HCT116 (cell line): Measurements from ENCODE around the gene GPR37. TPM values are rescaled to one million over a fixed set of nuclear protein-coding genes. Genes with fewer than 3 reads are reported as not detected.

Source experiments
- ATAC-seq: fragments of 200-7000 bp; cut with Tn5 transposase; 2 replicates; pipeline ENCODE4 v1.9.1; 2020; ENCODE audit warnings: mild to moderate bottlenecking, moderate library complexity
- Bru-seq: library from RNA; stranded (reverse); fragments of 400-500 nt; gene quantifications from one replicate; lab custom pipeline; 2021; lab: Mats Ljungman, UMichigan
- BruChase-seq, 2 experiments: library from RNA; stranded (reverse); fragments of 400-500 nt; gene quantifications; one replicate each; lab custom pipeline; 2021; lab: Mats Ljungman, UMichigan
- BruUV-seq: library from RNA; stranded (reverse); fragments of 400-500 nt; replicated peaks from 2 replicates; lab custom pipeline; 2021; lab: Mats Ljungman, UMichigan
- CTCF ChIA-PET: fragments of 300-600 bp; sonication (Branson Sonifier 250); formaldehyde crosslinking; loops from one replicate; lab custom pipeline; 2021; ENCODE audit warnings: antibody characterized with exemption; lab: Charles Lee
- POLR2A ChIA-PET: fragments of 300-600, 350-600 bp; sonication (Branson Sonifier 250); formaldehyde crosslinking; loops from one replicate; lab custom pipeline; 2021; ENCODE audit warnings: antibody characterized with exemption; lab: Charles Lee
- RAD21 ChIA-PET, 2 experiments: fragments of 300-600 bp; sonication (Branson Sonifier 250); formaldehyde crosslinking; loops; one replicate each; lab custom pipeline; 2023; ENCODE audit warnings: low total read pairs in 2 of 2; ENCODE audit not compliant: uncharacterized antibody in 2 of 2, unreplicated experiment in 2 of 2, low non-redundant PET in 1 of 2; lab: Charles Lee
- DNase-seq: peaks from one replicate; pipeline ENCODE4 v3.0.0-alpha.2; 2010; ENCODE audit warnings: low read depth, low spot score
- H2AFZ ChIP-seq: fragments of 200-600 bp; shearing (Covaris generic), sonication (generic); 2 replicates; pipeline ENCODE4 v1.6.1; 2017; ENCODE audit warnings: low read depth, mixed run types, mixed read lengths, antibody characterized with exemption, low read length; ENCODE audit not compliant: poor library complexity, severe bottlenecking
- H3K27ac ChIP-seq: 2 replicates; pipeline ENCODE4 v1.5.1; 2012; ENCODE audit warnings: low read depth, low read length
- H3K27me3 ChIP-seq: fragments of 200-600 bp; sonication (generic); 2 replicates; pipeline ENCODE4 v1.6.1; 2016; ENCODE audit warnings: mixed run types, low read length, mixed read lengths; ENCODE audit not compliant: insufficient read depth
- H3K36me3 ChIP-seq, 2 experiments: fragments of 200-500 bp in 1 of 2; fragments of 200-600 bp in 1 of 2; sonication (Bioruptor generic) in 1 of 2; sonication (generic) in 1 of 2; 2 replicates each; pipeline versions ENCODE4 v1.5.1 to v1.6.1; 2014 to 2016; ENCODE audit warnings: low read length in 2 of 2, inconsistent platforms in 1 of 2, mixed read lengths in 1 of 2, mixed run types in 1 of 2; ENCODE audit not compliant: insufficient read depth in 2 of 2, control insufficient read depth in 1 of 2
- H3K4me1 ChIP-seq, 2 experiments: fragments of 200-600 bp in 1 of 2; sonication (generic) in 1 of 2; 2 replicates each; pipeline versions ENCODE4 v1.5.1 to v1.6.1; 2012 to 2017; ENCODE audit warnings: low read length in 2 of 2, inconsistent platforms in 1 of 2, mild to moderate bottlenecking in 1 of 2, mixed read lengths in 1 of 2, mixed run types in 1 of 2, moderate library complexity in 1 of 2; ENCODE audit not compliant: insufficient read depth in 2 of 2, control insufficient read depth in 1 of 2
- H3K4me2 ChIP-seq: fragments of 200-600 bp; sonication (generic); 2 replicates; pipeline ENCODE4 v1.6.1; 2017; ENCODE audit warnings: mixed run types, low read length, mixed read lengths
- H3K4me3 ChIP-seq, 2 experiments: fragments of 200-600 bp in 1 of 2; sonication (generic) in 1 of 2; replicated peaks in 1 of 2; 2 replicates each; pipeline ENCODE4 v1.5.1; 2011 to 2016; ENCODE audit warnings: low read length in 2 of 2, control low read depth in 1 of 2, low read depth in 1 of 2, mild to moderate bottlenecking in 1 of 2, mixed read lengths in 1 of 2, mixed run types in 1 of 2
- H3K79me2 ChIP-seq: fragments of 200-600 bp; sonication (generic); 2 replicates; pipeline ENCODE4 v1.6.1; 2017; ENCODE audit warnings: mild to moderate bottlenecking, mixed run types, low read length, moderate library complexity, mixed read lengths; ENCODE audit not compliant: insufficient read depth
- H3K9ac ChIP-seq: fragments of 200-600 bp; sonication (generic); 2 replicates; pipeline ENCODE4 v1.6.1; 2016; ENCODE audit warnings: low read length, mixed read lengths
- H3K9me2 ChIP-seq: fragments of 200-600 bp; sonication (generic), shearing (Covaris generic); 2 replicates; pipeline ENCODE4 v1.6.1; 2017; ENCODE audit warnings: mixed run types, mild to moderate bottlenecking, moderate library complexity; ENCODE audit not compliant: insufficient read depth
- H3K9me3 ChIP-seq, 2 experiments: fragments of 200-500 bp in 1 of 2; fragments of 200-600 bp in 1 of 2; sonication (Bioruptor generic) in 1 of 2; sonication (generic) in 1 of 2; 2 replicates each; pipeline ENCODE4 v1.6.1; 2014 to 2017; ENCODE audit warnings: low read length in 2 of 2, mixed read lengths in 2 of 2, inconsistent platforms in 1 of 2, low read depth in 1 of 2, mild to moderate bottlenecking in 1 of 2, mixed run types in 1 of 2, moderate library complexity in 1 of 2; ENCODE audit not compliant: control insufficient read depth in 1 of 2, insufficient read depth in 1 of 2
- H4K20me1 ChIP-seq: fragments of 200-600 bp; sonication (generic), shearing (Covaris generic); 2 replicates; pipeline ENCODE4 v1.6.1; 2017; ENCODE audit warnings: mixed run types, mild to moderate bottlenecking, moderate library complexity; ENCODE audit not compliant: insufficient read depth
- EGR1 ChIP-seq: IDR thresholded peaks from 2 replicates; pipeline ENCODE4 v1.6.1; 2012; ENCODE audit warnings: low read depth
- EZH2 ChIP-seq: fragments of 200-600 bp; sonication (generic); IDR thresholded peaks from 2 replicates; pipeline ENCODE4 v1.6.1; 2017; ENCODE audit warnings: antibody characterized with exemption, mixed run types
- POLR2AphosphoS5 ChIP-seq: IDR thresholded peaks from 2 replicates; pipeline ENCODE4 v1.6.1; 2011; ENCODE audit warnings: mild to moderate bottlenecking, low read depth, low read length, moderate library complexity
- RAD21 ChIP-seq: IDR thresholded peaks from 2 replicates; pipeline ENCODE4 v1.6.1; 2012; ENCODE audit warnings: low read depth, mild to moderate bottlenecking
- SP1 ChIP-seq: IDR thresholded peaks from 2 replicates; pipeline ENCODE4 v1.6.1; 2012; ENCODE audit warnings: low read depth
- TCF7L2 ChIP-seq: IDR thresholded peaks from 2 replicates; pipeline ENCODE4 v1.7.0; 2011; ENCODE audit warnings: borderline replicate concordance, inconsistent platforms; ENCODE audit not compliant: insufficient read depth, insufficient read length; ENCODE audit errors: extremely low read depth
- intact Hi-C: fragments of 100-400 bp; cut with micrococcal nuclease; formaldehyde crosslinking; loops from 2 replicates; pipeline ENCODE4 v1.10.0; 2022
- long read RNA-seq: library from polyadenylated mRNA; unstranded; transcript quantifications from one replicate; pipeline ENCODE4 v2.0.0, GENCODE V29; 2021; ENCODE audit not compliant: unreplicated experiment
- polyA plus RNA-seq: library from polyadenylated mRNA; unstranded; fragments of >200 nt; gene quantifications from 2 replicates; pipeline ENCODE4 v1.2.1, GENCODE V29; 2012; ENCODE audit warnings: missing spikeins
- total RNA-seq: library from RNA; stranded (reverse); gene quantifications from one replicate; pipeline ENCODE4 v1.2.1, GENCODE V29; 2021; ENCODE audit not compliant: unreplicated experiment
- TF ChIP-seq, protein P1 (sequence below): IDR thresholded peaks from 2 replicates; pipeline ENCODE4 v1.6.1; 2012

Gene GPR37, protein sequence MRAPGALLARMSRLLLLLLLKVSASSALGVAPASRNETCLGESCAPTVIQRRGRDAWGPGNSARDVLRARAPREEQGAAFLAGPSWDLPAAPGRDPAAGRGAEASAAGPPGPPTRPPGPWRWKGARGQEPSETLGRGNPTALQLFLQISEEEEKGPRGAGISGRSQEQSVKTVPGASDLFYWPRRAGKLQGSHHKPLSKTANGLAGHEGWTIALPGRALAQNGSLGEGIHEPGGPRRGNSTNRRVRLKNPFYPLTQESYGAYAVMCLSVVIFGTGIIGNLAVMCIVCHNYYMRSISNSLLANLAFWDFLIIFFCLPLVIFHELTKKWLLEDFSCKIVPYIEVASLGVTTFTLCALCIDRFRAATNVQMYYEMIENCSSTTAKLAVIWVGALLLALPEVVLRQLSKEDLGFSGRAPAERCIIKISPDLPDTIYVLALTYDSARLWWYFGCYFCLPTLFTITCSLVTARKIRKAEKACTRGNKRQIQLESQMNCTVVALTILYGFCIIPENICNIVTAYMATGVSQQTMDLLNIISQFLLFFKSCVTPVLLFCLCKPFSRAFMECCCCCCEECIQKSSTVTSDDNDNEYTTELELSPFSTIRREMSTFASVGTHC
- total RNA-seq = 2.2 TPM
- 1.5 and 1.9 TPM in 2 replicates for polyA plus RNA-seq
- percentile 40 among the genes with signal in this experiment for Bru-seq, nascent RNA
- percentile 17 among the genes with signal in this experiment for BruChase-seq, experiment 1, labeled RNA remaining after a 6-hour chase
- percentile 46 among the genes with signal in this experiment for BruChase-seq, experiment 2, labeled RNA remaining after a 2-hour chase
- long read RNA-seq, transcript GPR37-201 (2 exons, 3,021 nt) = major isoform, 5 of 5 reads
- long read RNA-seq, partial matches to known transcripts = 0 of 5 reads
- long read RNA-seq, other reads (novel, unspliced or antisense) = 0 of 5 reads

- DNase-seq = peak; percentile 32
- ChIA-PET CTCF (interaction anchor here (0.8 to 2.1 kb wide), 5 partner anchors 19 to 613 kb away, joined by 3 to 8 read pairs (median 3); no protein-coding TSS in a partner anchor), POLR2A (no interaction called here), RAD21 (no interaction called here)
- Histone ChIP-seq H3K9me2 (no peaks in the 10 kb centered on the region), H3K4me1 (peaks cover 4 to 13% of the 10 kb centered on the region in 2 experiments; a peak in 3 of 4 replicates), H4K20me1 (no peaks in the 10 kb centered on the region), H2AFZ (peak within 1 kb of the TSS; percentile 93), H3K27ac (peak within 1 kb of the TSS; percentile 51; the same call in 1 of the 2 replicates), H3K79me2 (no peaks in the 10 kb centered on the region), H3K4me2 (peak within 1 kb of the TSS; percentile 93), H3K27me3 (no peaks in the 10 kb centered on the region), H3K9ac (peak within 1 kb of the TSS; percentile 36; the same call in 1 of the 2 replicates), H3K9me3 (no peaks in the 10 kb centered on the region), H3K36me3 (no peaks in the 10 kb centered on the region), H3K4me3 (peak within 1 kb of the TSS; percentile 40 to 64)
- intact Hi-C loops = no loop called here
- BruUV-seq = TSS peak; percentile 50
- TF ChIP-seq TCF7L2 (peak; percentile 6), SP1 (no peak), EGR1 (peak; percentile 88), EZH2 (no peak), POLR2AphosphoS5 (peak; percentile 53), RAD21 (peak; percentile 44)
- TF ChIP-seq, protein P1, sequence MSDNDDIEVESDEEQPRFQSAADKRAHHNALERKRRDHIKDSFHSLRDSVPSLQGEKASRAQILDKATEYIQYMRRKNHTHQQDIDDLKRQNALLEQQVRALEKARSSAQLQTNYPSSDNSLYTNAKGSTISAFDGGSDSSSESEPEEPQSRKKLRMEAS = peak; percentile 39; the same call in 1 of the 2 replicates
- ATAC-seq = peak; percentile 92
Measured at GRCh38 chr7:124765401-124766352, at the start of gene GPR37. Gene GPR37 (minus strand): TSS chr7:124765792. CDS start chr7:124764976, 816 bp downstream.
